GM21390 (cell line): ENCODE measurements around the gene CLNK.

Source experiments
- ATAC-seq: cut with Tn5 transposase; IDR thresholded peaks from one replicate; pipeline ENCODE4 v1.9.1; 2021; ENCODE audit not compliant: unreplicated experiment

The CLNK gene

DNA sequence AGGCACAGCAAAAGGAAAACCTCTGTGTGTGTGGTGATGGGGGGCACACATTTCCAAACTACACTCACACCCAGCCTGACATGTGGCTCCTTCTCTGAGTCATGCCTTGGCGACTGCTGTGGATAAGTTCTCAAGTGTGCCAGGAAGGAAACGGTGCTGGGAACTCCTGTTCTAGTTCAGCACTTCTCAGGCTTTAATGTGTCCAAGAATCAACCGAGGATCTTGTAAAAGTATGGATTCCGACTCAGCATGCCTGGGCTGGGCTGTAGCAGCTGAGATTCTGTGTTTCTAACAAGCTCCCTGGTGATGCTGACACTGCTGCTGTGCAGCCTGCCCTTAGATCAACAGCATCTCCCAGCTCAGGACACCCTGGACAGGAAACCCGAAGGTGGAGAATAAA, 20.2 kb downstream of the CLNK start:
- no peak for ATAC-seq

DNA sequence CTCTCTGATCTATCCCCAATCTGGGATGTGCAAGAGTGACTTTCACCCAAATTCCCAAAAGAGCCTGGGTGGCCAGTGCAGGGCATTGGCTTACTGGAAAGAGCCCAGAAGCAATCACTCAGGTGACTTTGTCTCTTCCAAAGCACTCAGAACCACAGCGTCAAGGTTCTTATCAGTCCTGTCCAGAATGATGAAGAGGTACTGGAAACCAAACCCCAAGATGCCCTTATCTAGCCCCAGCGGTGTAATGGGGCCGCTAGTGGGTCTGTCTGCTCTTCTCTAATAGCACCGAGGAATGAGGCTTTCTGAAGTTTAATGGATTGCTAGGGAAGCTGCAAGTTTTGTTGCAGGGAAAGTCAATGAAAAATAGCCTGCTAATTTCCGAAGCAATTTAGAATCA, 21.6 kb downstream of the CLNK start:
- ATAC-seq, result no peak

DNA sequence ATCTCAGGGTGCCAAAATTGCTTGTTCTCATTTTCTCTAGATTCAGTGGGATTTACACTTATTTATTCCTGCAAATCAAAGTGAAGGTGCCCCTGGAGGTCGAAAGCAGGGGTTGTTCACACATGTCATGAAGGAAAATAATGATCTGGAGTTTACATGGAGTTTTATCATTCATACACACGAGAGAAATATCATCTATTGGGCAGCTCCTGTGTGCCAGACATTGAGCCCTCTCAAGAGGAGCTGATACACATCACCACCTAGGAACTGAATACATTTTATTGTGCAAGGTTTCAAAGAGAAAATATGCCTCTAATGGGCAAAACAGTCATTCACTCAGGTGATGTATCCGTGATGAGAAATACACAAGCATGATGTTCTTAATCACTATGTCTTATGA, 23.5 kb downstream of the CLNK start:
- no peak for ATAC-seq

- ATAC-seq, result no peak
These were observed 25.3 kb downstream of the CLNK start for GRCh38 chr4:10659251-10659650.

DNA sequence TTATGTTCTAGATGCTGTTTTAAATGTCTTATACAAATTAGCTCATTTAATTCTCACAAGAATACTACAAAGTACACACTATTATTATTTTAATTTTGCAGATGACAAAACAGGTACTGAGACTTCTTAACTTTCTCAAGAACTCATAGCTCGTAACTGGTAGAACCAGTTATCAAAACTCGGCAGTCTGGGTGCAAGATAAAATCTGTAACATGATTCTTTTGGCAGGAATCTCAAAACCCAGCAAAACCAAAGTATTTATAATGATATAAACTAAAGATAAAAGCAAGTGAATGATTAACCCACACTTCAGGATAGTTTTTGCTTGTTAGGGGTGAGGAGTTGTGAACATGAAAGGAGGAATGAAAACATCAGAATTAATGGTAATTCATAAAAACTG, 27.6 kb downstream of the CLNK start:
- ATAC-seq, result no peak

DNA sequence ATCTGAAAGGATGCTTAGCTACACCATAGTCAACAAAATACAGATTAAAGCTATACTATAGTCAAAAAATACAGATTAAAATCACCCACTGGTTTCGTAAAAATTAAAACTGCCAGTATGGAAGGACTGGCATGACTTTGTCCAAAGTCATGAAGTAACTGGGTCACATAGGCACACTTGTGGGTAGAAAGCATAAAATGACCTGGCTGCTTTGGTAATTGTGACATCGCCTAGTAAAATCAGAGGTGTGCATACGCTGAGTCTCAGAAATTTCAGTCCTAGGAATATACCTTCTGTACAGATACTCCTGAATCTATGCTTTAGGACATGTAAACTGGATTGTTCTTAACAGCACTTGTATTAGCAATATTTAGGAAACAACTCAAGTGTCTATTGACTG, 28.1 kb downstream of the CLNK start:
- ATAC-seq, result no peak

GRCh38 chr4:10655968-10656367, 28.6 kb downstream of the CLNK start:
- no peak for ATAC-seq

GRCh38 chr4:10648479-10648878, 36.1 kb downstream of the CLNK start:
- no peak for ATAC-seq

DNA sequence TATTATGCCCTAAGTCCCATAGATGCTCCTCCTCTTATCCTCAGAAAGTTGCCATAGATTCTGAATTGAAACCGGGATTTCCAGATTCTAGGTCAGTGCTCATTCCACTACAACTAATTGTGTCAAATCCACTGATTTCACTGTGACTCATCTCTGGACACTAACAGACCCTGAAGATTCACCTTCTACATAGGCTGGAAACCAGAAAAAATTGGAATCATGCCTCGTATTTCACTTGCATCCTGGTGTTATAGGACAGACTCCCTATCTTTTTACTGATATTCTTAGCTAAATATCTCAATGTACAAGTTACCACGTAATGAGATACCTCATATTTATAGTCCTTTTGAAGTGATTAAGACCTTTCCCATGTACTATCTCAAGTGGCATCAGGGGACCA, 36.7 kb downstream of the CLNK start:
- ATAC-seq, result no peak

- ATAC-seq, result no peak
These were observed 40.8 kb downstream of the CLNK start for GRCh38 chr4:10643600-10644425.

- no peak for ATAC-seq
These were observed 43.9 kb downstream of the CLNK start for GRCh38 chr4:10640561-10641201.

DNA sequence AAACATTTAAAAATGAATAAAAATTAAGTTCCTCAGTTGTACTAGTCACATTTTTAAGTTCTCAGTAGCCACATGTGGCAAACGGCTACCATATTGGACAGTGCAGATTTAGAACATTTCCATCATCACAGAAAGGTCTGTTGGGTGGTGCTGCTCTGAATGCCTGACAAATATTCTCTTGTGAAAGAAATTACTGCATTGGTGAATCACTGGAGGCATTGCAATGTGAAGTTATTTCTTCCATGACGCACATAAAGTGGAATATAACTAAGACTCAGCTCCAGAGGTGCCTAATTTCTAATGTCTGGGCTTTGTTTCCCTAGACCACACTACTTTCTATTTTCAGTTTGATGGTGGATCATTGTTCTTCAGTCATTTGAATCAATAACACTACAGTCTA, 44.9 kb downstream of the CLNK start:
- no peak for ATAC-seq

DNA sequence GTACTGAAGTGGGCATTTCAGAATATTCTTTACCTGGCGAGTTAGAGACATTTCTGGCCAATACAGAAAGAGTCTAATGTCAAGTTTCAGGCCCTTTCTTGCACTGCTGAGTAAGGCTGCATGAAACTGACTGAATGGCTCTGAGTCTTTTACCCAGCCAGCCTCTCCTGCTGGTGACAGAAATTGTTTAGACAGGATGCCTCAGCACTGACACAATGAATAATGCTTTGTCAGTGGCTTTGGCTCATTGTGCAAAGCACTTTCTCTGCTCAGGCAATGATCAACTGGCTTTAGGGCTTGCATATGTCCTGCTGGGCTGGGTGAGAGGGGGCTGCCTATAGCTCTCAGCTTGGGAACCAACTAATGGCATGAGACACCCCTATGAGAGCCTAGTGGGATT, 45.5 kb downstream of the CLNK start:
- no peak for ATAC-seq

- ATAC-seq, result no peak
These were observed 49.5 kb downstream of the CLNK start for GRCh38 chr4:10635091-10635490.

- ATAC-seq, result no peak
These were observed 55.2 kb downstream of the CLNK start for GRCh38 chr4:10629394-10629793.

GRCh38 chr4:10625131-10625530, 59.4 kb downstream of the CLNK start:
- ATAC-seq, result no peak

DNA sequence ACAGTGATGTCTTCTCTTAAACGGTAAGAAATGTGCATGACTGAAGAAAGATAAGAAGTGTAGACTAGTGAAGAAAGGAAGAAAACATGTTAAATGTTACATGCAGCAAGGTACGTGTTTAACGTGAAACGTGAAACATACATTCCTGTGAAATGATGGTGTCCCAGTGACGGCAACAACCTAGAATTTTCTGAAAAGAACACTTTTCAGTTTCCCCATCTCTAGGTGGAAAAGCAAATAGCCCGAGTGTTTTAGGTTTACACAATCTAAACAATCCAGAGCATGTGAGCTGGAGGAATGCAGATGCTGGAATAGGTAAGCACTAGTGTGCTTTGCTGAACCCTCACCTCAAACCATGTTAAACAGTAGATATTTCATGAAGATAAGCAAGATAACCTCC, 60.7 kb downstream of the CLNK start:
- ATAC-seq, result no peak

DNA sequence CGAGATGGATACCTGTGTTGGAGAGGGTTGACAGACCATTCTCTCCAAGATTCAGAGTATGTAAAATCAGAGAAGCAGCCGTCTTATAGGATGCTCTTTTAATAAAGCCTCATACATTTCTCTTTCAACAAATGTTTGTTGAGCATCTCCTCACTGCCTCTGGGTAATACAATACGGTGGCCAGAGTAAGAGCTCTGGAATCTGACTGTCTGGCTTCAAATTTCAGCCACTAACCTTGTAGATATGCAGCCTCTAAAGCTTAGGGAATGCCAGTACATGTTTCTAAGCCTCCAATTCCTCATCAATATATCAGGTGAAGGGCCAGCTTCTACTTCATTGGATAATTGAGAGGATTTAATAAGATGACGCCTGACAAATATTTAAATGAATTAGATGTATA, 61.3 kb downstream of the CLNK start:
- ATAC-seq, result no peak

DNA sequence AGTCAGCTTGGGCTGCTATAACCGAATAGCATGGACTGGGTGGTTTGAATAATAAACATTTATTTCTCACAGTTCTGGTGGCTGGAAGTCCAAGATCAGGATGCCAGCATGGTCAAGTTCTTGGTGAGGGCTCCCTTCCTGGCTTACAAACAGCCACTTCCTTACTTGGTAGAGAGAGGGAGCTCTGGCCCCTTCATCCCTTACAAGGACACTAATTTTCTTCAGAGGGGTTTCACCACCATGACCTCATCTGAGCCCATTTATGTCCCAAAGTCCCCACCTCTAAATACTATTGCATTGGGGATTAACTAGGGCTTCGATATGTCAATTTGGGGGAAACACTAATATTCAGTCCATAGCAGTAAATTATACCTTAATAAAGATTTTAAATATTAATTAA, 61.8 kb downstream of the CLNK start:
- ATAC-seq, result peak; percentile 58

DNA sequence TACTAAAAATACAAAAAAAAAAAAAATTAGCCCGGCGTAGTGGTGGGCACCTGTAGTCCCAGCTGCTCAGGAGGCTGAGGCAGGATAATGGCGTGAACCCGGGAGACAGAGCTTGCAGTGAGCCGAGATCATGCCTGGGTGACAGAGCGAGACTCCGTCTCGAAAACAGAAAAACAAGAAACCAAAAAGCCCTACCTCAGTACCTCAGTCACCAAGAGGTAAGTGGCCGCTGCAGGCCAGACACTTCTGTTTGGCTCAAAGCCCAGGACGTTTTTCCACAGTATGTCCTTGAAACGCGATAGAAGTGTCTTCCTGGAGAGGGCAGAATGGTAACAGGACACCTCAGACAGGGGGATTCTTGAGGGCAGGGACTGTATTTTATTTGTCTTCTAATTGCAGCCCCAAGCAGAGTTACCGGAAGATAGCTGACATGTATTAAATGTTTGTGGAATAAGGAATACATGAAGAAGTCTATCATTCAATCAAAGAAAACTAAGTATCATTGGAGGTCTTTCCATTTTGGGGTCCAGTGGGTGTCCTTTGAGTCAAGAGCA, 63.6 kb downstream of the CLNK start:
- ATAC-seq, result no peak

GRCh38 chr4:10619855-10620254, 64.7 kb downstream of the CLNK start:
- ATAC-seq, result no peak

DNA sequence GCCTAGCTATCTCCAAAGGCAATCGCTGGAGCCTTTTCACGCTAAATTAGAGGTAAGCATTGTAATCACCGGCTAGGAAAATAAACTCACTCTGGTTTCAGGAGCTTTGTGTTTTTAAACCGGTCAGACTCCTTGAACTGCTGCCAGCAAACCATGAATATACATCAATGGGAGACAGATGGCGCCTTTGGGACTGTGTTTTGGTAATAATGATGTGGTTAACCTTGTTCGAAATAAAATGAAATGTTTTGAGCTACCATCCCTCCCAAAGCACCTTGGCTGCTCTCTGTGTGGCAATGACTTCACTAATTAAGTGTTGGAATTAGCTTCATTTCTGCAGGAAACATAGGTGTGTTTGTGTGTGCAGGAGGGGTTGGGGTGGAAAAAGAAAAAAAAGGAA, 65.3 kb downstream of the CLNK start:
- ATAC-seq, result no peak
